GM10266 (cell line): ENCODE results near the gene DNAJC6.

ENCODE experiments used
- DNase-seq: peaks from one replicate; pipeline ENCODE4 v3.0.0; 2012; ENCODE audit errors: extremely low spot score
- CTCF ChIP-seq: IDR thresholded peaks from 2 replicates; pipeline ENCODE4 v1.5.1; 2012; ENCODE audit warnings: mild to moderate bottlenecking, low read depth; ENCODE audit not compliant: control insufficient read depth, insufficient read depth; ENCODE audit errors: missing control alignments

The DNAJC6 gene

GRCh38 chr1:65404941-65405340, 95.6 kb downstream of the DNAJC6 start:
- no peak for DNase-seq

GRCh38 chr1:65407877-65408276, 98.5 kb downstream of the DNAJC6 start:
- TF ChIP-seq CTCF = no peak
- DNase-seq = no peak

More at GRCh38 chr1:65404941-65405340, 95.6 kb downstream of the DNAJC6 start:
- no peak for TF ChIP-seq CTCF

GRCh38 chr1:65409314-65409713, 100.0 kb downstream of the DNAJC6 start:
- no peak for TF ChIP-seq CTCF
- DNase-seq = no peak

GRCh38 chr1:65409816-65410326, 100.5 kb downstream of the DNAJC6 start:
- no peak for DNase-seq
- no peak for TF ChIP-seq CTCF

- DNase-seq = no peak
- TF ChIP-seq CTCF = no peak
Measured at GRCh38 chr1:65412256-65412983, 103.1 kb downstream of the DNAJC6 start.

- DNase-seq = no peak
- TF ChIP-seq CTCF = no peak
Measured at GRCh38 chr1:65412984-65413375, 103.6 kb downstream of the DNAJC6 start.

- no peak for TF ChIP-seq CTCF
- DNase-seq = no peak
Measured at GRCh38 chr1:65414538-65414937, 105.2 kb downstream of the DNAJC6 start.
